Measurements from ENCODE around the gene PRRC2A. TPM values are rescaled to one million over a fixed set of nuclear protein-coding genes. Genes with fewer than 3 reads are reported as not detected.
"Not testable (repeated sequence)": the region's sequence is repeated elsewhere in the genome, so short reads cannot be mapped to it uniquely, and the experiment has no call there.

The PRRC2A gene
- total RNA-seq, 1 donor from 2014 or later: 162 TPM

- DNase-seq (ENCODE audit: low spot score): no peak
Observed at GRCh38 chr6:31585491-31585890, 35.0 kb upstream of the PRRC2A start.

GRCh38 chr6:31586008-31586407 lies 34.5 kb upstream of the PRRC2A start, which contains the start of gene LST1:
Gene LST1 (plus strand): TSS chr6:31586277. CDS start chr6:31587300, 1,023 bp downstream.
- DNase-seq (ENCODE audit: low spot score): no peak

GRCh38 chr6:31586599-31587281 lies 33.8 kb upstream of the PRRC2A start:
- no peak for DNase-seq (ENCODE audit: low spot score)

GRCh38 chr6:31587791-31588777 lies 32.4 kb upstream of the PRRC2A start:
- DNase-seq (ENCODE audit: low spot score): no peak

GRCh38 chr6:31588871-31589650 lies 31.5 kb upstream of the PRRC2A start:
- DNase-seq (ENCODE audit: low spot score): no peak

GRCh38 chr6:31590691-31591090 lies 29.8 kb upstream of the PRRC2A start:
- DNase-seq (ENCODE audit: low spot score): not testable (repeated sequence)

GRCh38 chr6:31592396-31592771 lies 28.1 kb upstream of the PRRC2A start:
- DNase-seq (ENCODE audit: low spot score): no peak

- no peak for DNase-seq (ENCODE audit: low spot score)
Observed at GRCh38 chr6:31597006-31597405, 23.5 kb upstream of the PRRC2A start.

- DNase-seq (ENCODE audit: low spot score): no peak
Observed at GRCh38 chr6:31607317-31607716, 13.2 kb upstream of the PRRC2A start.

GRCh38 chr6:31609519-31610406 lies 10.8 kb upstream of the PRRC2A start:
- no peak for DNase-seq (ENCODE audit: low spot score)

GRCh38 chr6:31610968-31611367 lies 9.5 kb upstream of the PRRC2A start:
- DNase-seq (ENCODE audit: low spot score): no peak

- no peak for DNase-seq (ENCODE audit: low spot score)
Observed at GRCh38 chr6:31614075-31614619, 6.4 kb upstream of the PRRC2A start.

GRCh38 chr6:31614684-31615578 lies 5.6 kb upstream of the PRRC2A start, which contains the start of gene AIF1:
Gene AIF1 (plus strand): TSS chr6:31615234. CDS start chr6:31615330, 96 bp downstream.
- no peak for DNase-seq (ENCODE audit: low spot score)

GRCh38 chr6:31615748-31616147 lies 4.8 kb upstream of the PRRC2A start:
- no peak for DNase-seq (ENCODE audit: low spot score)

GRCh38 chr6:31617010-31617409 lies 3.5 kb upstream of the PRRC2A start:
- no peak for DNase-seq (ENCODE audit: low spot score)

GRCh38 chr6:31619805-31620585 lies 520 bp upstream of the PRRC2A start:
- DNase-seq (ENCODE audit: low spot score): peak; percentile 99

GRCh38 chr6:31621320-31621939 lies 915 bp downstream of the PRRC2A start:
- no peak for DNase-seq (ENCODE audit: low spot score)

- no peak for DNase-seq (ENCODE audit: low spot score)
Observed at GRCh38 chr6:31621991-31622390, 1.5 kb downstream of the PRRC2A start.

Data from mesenteric fat pad (tissue), 1 donor.